A549 (cell line): ENCODE measurements around the gene TIAM2. TPM values are rescaled to one million over a fixed set of nuclear protein-coding genes. Genes with fewer than 3 reads are reported as not detected.

Experiments
- ATAC-seq, 2 experiments: fragments of 200-7000 bp in 1 of 2; fragments of >200 bp in 1 of 2; cut with Nextera tagmentation in 1 of 2; cut with Tn5 transposase in 1 of 2; 3 replicates each; pipeline versions ENCODE4 v1.8.0 to v1.9.1; 2018 to 2020; ENCODE audit warnings: mild to moderate bottlenecking in 1 of 2, moderate library complexity in 1 of 2
- CTCF ChIA-PET: fragments of 300-600 bp; sonication (Branson Sonifier 250); formaldehyde crosslinking; extraction: SDS; loops from one replicate; lab custom pipeline; 2021; ENCODE audit warnings: antibody characterized with exemption, inconsistent platforms; lab: Yijun Ruan, JAX
- POLR2A ChIA-PET: fragments of 350-600 bp; formaldehyde crosslinking; extraction: SDS; loops from one replicate; lab custom pipeline; 2021; ENCODE audit warnings: antibody characterized with exemption, inconsistent platforms; lab: Yijun Ruan, JAX
- DNase-seq, 2 experiments: peaks; one replicate each; pipeline versions ENCODE4 v3.0.0 to v3.0.0-alpha.2; 2011 to 2016; ENCODE audit warnings: low read depth in 1 of 2, low spot score in 1 of 2
- FAIRE-seq: peaks from 2 replicates; lab custom pipeline; 2011; peaks lifted over from hg19 to GRCh38; lab: Jason Lieb, UNC
- H3K27ac ChIP-seq, 2 experiments: fragments of >200 bp; sonication (Bioruptor Twin); formaldehyde crosslinking; 3 replicates each; pipeline ENCODE4 v1.5.1; 2016 to 2017
- H3K4me1 ChIP-seq: fragments of >200 bp; sonication (Bioruptor Twin); formaldehyde crosslinking; 3 replicates; pipeline ENCODE4 v1.6.1; 2016
- H3K4me2 ChIP-seq: fragments of >200 bp; sonication (Bioruptor Twin); formaldehyde crosslinking; 3 replicates; pipeline ENCODE4 v1.6.1; 2016
- H3K4me3 ChIP-seq: fragments of >200 bp; sonication (Bioruptor Twin); formaldehyde crosslinking; 3 replicates; pipeline ENCODE4 v1.5.1; 2016
- H3K9me3 ChIP-seq: fragments of >200 bp; sonication (Bioruptor Twin); formaldehyde crosslinking; 3 replicates; pipeline ENCODE4 v1.6.1; 2016
- BCL3 ChIP-seq: fragments of >200 bp; sonication (Bioruptor Twin); formaldehyde crosslinking; IDR thresholded peaks from 3 replicates; pipeline ENCODE4 v1.6.1; 2016
- CBX2 ChIP-seq: fragments of 200-600 bp; sonication (generic); IDR thresholded peaks from 2 replicates; pipeline ENCODE4 v1.6.1; 2016; ENCODE audit warnings: low read depth, mild to moderate bottlenecking, borderline replicate concordance
- CBX8 ChIP-seq: fragments of 200-600 bp; sonication (generic); IDR thresholded peaks from 2 replicates; pipeline ENCODE4 v1.6.1; 2016
- CEBPB ChIP-seq, 2 experiments: fragments of >200 bp in 1 of 2; sonication (Bioruptor Twin) in 1 of 2; formaldehyde crosslinking in 1 of 2; IDR thresholded peaks; 2 replicates each; pipeline ENCODE4 v1.6.1; 2012 to 2016
- CHD2 ChIP-seq: fragments of 150-350 bp; IDR thresholded peaks from 2 replicates; pipeline ENCODE4 v1.6.1; 2014; ENCODE audit warnings: low read length; ENCODE audit not compliant: partially characterized antibody
- CHD4 ChIP-seq: fragments of 200-600 bp; sonication (generic); IDR thresholded peaks from 2 replicates; pipeline ENCODE4 v1.6.1; 2016; ENCODE audit warnings: antibody characterized with exemption, mild to moderate bottlenecking, borderline replicate concordance
- EHMT2 ChIP-seq: fragments of 200-600 bp; sonication (generic); IDR thresholded peaks from 2 replicates; pipeline ENCODE4 v1.6.1; 2016; ENCODE audit warnings: antibody characterized with exemption, low read depth, mild to moderate bottlenecking, moderate library complexity
- EP300 ChIP-seq, 2 experiments: fragments of >200 bp; sonication (Bioruptor Twin); formaldehyde crosslinking; IDR thresholded peaks; 2 replicates in 1 of 2; 3 replicates in 1 of 2; pipeline ENCODE4 v1.6.1; 2016 to 2017
- FOSB ChIP-seq: fragments of 250-450 bp; sonication (Bioruptor Pico); IDR thresholded peaks from 2 replicates; pipeline ENCODE4 v1.5.0; 2020; ENCODE audit warnings: mild to moderate bottlenecking, moderate library complexity
- FOSL2 ChIP-seq, 2 experiments: fragments of 450-650 bp in 1 of 2; fragments of >200 bp in 1 of 2; sonication (Bioruptor Twin) in 1 of 2; formaldehyde crosslinking; IDR thresholded peaks; 2 replicates each; pipeline versions ENCODE4 v1.5.0 to v1.6.1; 2016 to 2020; ENCODE audit warnings: mild to moderate bottlenecking in 1 of 2, moderate library complexity in 1 of 2
- GATA3 ChIP-seq: IDR thresholded peaks from 2 replicates; pipeline ENCODE4 v1.6.1; 2012; ENCODE audit warnings: borderline replicate concordance
- HDAC2 ChIP-seq: fragments of 200-600 bp; sonication (generic); IDR thresholded peaks from 2 replicates; pipeline ENCODE4 v1.6.1; 2016
- HOXA7 ChIP-seq: fragments of 250-450 bp; sonication (Bioruptor Pico); IDR thresholded peaks from 2 replicates; pipeline ENCODE4 v1.5.0; 2020; ENCODE audit warnings: mild to moderate bottlenecking, moderate library complexity
- HOXB13 ChIP-seq: fragments of 250-450 bp; sonication (Bioruptor Pico); IDR thresholded peaks from 2 replicates; pipeline ENCODE4 v1.5.0; 2020; ENCODE audit warnings: low read depth, mild to moderate bottlenecking, moderate library complexity
- HOXB5 ChIP-seq: fragments of 250-450 bp; sonication (Bioruptor Pico); IDR thresholded peaks from 2 replicates; pipeline ENCODE4 v1.5.0; 2020; ENCODE audit warnings: mild to moderate bottlenecking, moderate library complexity
- JUN ChIP-seq, 2 experiments: fragments of >200 bp; sonication (Bioruptor Twin); formaldehyde crosslinking; IDR thresholded peaks; 2 replicates in 1 of 2; 3 replicates in 1 of 2; pipeline ENCODE4 v1.6.1; 2016 to 2017
- MAX ChIP-seq: IDR thresholded peaks from 2 replicates; pipeline ENCODE4 v1.6.1; 2012
- MAZ ChIP-seq: fragments of 150-350 bp; IDR thresholded peaks from 2 replicates; pipeline ENCODE4 v1.6.1; 2014; ENCODE audit warnings: antibody characterized with exemption, low read depth, low read length, borderline replicate concordance
- MYC ChIP-seq: IDR thresholded peaks from 2 replicates; pipeline ENCODE4 v1.6.1; 2012; ENCODE audit warnings: mild to moderate bottlenecking, inconsistent platforms, low read length, improper control_type of control experiment, borderline replicate concordance
- NPAS2 ChIP-seq: fragments of 250-450 bp; sonication (Bioruptor Pico); IDR thresholded peaks from 2 replicates; pipeline ENCODE4 v1.8.0; 2022; ENCODE audit warnings: mild to moderate bottlenecking, moderate library complexity, borderline replicate concordance
- PHF8 ChIP-seq: fragments of 200-600 bp; sonication (generic); IDR thresholded peaks from 2 replicates; pipeline ENCODE4 v1.6.1; 2016; ENCODE audit warnings: low read depth, mild to moderate bottlenecking, antibody characterized with exemption, moderate library complexity, borderline replicate concordance
- POLR2A ChIP-seq: IDR thresholded peaks from 2 replicates; pipeline ENCODE4 v1.6.1; 2012; ENCODE audit warnings: mild to moderate bottlenecking, low read length
- POLR2AphosphoS2 ChIP-seq: conservative IDR thresholded peaks from 2 replicates; pipeline ENCODE4 v1.6.1; 2012; ENCODE audit warnings: low read length, improper control_type of control experiment, inconsistent platforms
- SMC3 ChIP-seq: fragments of >200 bp; sonication (Bioruptor Twin); formaldehyde crosslinking; IDR thresholded peaks from 3 replicates; pipeline ENCODE4 v1.6.1; 2018; ENCODE audit warnings: inconsistent platforms
- ZFP36 ChIP-seq: fragments of 450-650 bp; IDR thresholded peaks from 2 replicates; pipeline ENCODE4 v1.6.1; 2014; ENCODE audit warnings: borderline replicate concordance; ENCODE audit not compliant: partially characterized antibody
- ZNF302 ChIP-seq: fragments of 250-450 bp; sonication (Bioruptor Pico); IDR thresholded peaks from 2 replicates; pipeline ENCODE4 v1.9.0; 2021; ENCODE audit warnings: inconsistent platforms, mild to moderate bottlenecking, moderate library complexity
- WGBS: methylation state at CpG from one replicate; pipeline ENCODE4 v1.1.6; 2017; ENCODE audit errors: missing lambda C conversion rate; 5-methylcytosine and 5-hydroxymethylcytosine counted together
- polyA plus RNA-seq, 4 experiments: library from polyadenylated mRNA; depleted of rRNA in 3 of 4; stranded (reverse); fragments of >200 nt; fragmentation: RNase III in 1 of 4; extraction: RNeasy Plus Mini Kit Qiagen cat#74134 plus additional on column Dnase treatment in 1 of 4; gene quantifications; 2 replicates in 3 of 4; 3 replicates in 1 of 4; pipeline ENCODE4 v1.2.3, GENCODE V29; 2011 to 2017
- TF ChIP-seq, protein P1 (sequence below): fragments of 250-450 bp; sonication (Bioruptor Pico); IDR thresholded peaks from 2 replicates; pipeline ENCODE4 v1.5.0; 2020; ENCODE audit warnings: low read depth, mild to moderate bottlenecking, moderate library complexity

Gene TIAM2
- polyA plus RNA-seq, 2 of the 4 experiments (the other 2 are of a cell fraction): 2.5 to 3.1 TPM

GRCh38 chr6:155121699-155122098 lies 126.6 kb downstream of the TIAM2 start:
- H3K4me2 ChIP-seq: no peak overlapping the region
- TF ChIP-seq MAX (no peak), MYC (no peak), HOXB13 (no peak), POLR2A (no peak), CBX2 (no peak), ZFP36 (no peak), CHD2 (no peak), FOSB (no peak), JUN (IDR thresholded peaks at IDR 0.05) (no peak), HOXA7 (CRISPR knock-in tag) (no peak), EHMT2 (no peak), SMC3 (no peak), FOSL2 (IDR thresholded peaks at IDR 0.05) (no peak), FOSL2 (CRISPR knock-in tag; IDR thresholded peaks at IDR 0.05) (no peak), CEBPB (IDR thresholded peaks at IDR 0.05) (no peak)
- no peak for FAIRE-seq
- H3K4me1 ChIP-seq: peaks cover 6% of the 10 kb centered on the region
- CTCF ChIA-PET: interaction anchor here (1.3 kb wide), 1 partner anchor 10 kb away, joined by 4 read pairs; no protein-coding TSS in a partner anchor
- H3K9me3 ChIP-seq: no peaks in the 10 kb centered on the region
- ATAC-seq: no peak
- no peak overlapping the region for H3K27ac ChIP-seq
- 79% methylated on average over 11 of the region's 11 CpGs for WGBS
- no peak for DNase-seq
- H3K4me3 ChIP-seq: no peak overlapping the region
- POLR2A ChIA-PET: no interaction called here

- DNase-seq: no peak
- ChIA-PET POLR2A (no interaction called here), CTCF (no interaction called here)
- Histone ChIP-seq H3K9me3 (no peaks in the 10 kb centered on the region), H3K4me2 (no peak overlapping the region), H3K4me3 (no peak overlapping the region), H3K27ac (no peak overlapping the region), H3K4me1 (peaks cover 12% of the 10 kb centered on the region)
- 89% methylated on average over 6 of the region's 6 CpGs for WGBS
- no peak for ATAC-seq
- no peak for FAIRE-seq
- TF ChIP-seq EP300 (IDR thresholded peaks at IDR 0.05) (no peak), POLR2A (no peak), CHD4 (no peak), HOXA7 (CRISPR knock-in tag) (no peak), GATA3 (no peak), EHMT2 (no peak), MYC (no peak), POLR2AphosphoS2 (no peak), BCL3 (no peak), CHD2 (no peak), FOSB (no peak), HOXB5 (CRISPR knock-in tag) (no peak), HOXB13 (no peak), HDAC2 (no peak), ZNF302 (CRISPR knock-in tag) (no peak), MAZ (no peak), CBX8 (no peak), NPAS2 (CRISPR knock-in tag) (no peak), PHF8 (no peak)
- TF ChIP-seq, protein P1, sequence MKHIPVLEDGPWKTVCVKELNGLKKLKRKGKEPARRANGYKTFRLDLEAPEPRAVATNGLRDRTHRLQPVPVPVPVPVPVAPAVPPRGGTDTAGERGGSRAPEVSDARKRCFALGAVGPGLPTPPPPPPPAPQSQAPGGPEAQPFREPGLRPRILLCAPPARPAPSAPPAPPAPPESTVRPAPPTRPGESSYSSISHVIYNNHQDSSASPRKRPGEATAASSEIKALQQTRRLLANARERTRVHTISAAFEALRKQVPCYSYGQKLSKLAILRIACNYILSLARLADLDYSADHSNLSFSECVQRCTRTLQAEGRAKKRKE: no peak
These were observed 127.3 kb downstream of the TIAM2 start for GRCh38 chr6:155122199-155122950.
